SK-N-SH treated with all-trans-retinoic acid at 6 μM for 48 hours (cell line): ENCODE measurements around the gene COLGALT1.

Source experiments
- ARNTL ChIP-seq: fragments of 450-650 bp; formaldehyde crosslinking; IDR thresholded peaks from 2 replicates; pipeline ENCODE4 v1.5.0; 2020; ENCODE audit warnings: low read depth, mild to moderate bottlenecking, moderate library complexity, borderline replicate concordance
- CSDC2 ChIP-seq: fragments of 250-450 bp; sonication (Bioruptor Pico); IDR thresholded peaks from 2 replicates; pipeline ENCODE4 v1.5.0; 2020; ENCODE audit warnings: mild to moderate bottlenecking, moderate library complexity
- GLIS3 ChIP-seq: fragments of 250-450 bp; sonication (Bioruptor Pico); IDR thresholded peaks from 2 replicates; pipeline ENCODE4 v1.5.0; 2020; ENCODE audit warnings: mild to moderate bottlenecking, moderate library complexity
- ISL1 ChIP-seq: fragments of 250-450 bp; sonication (Bioruptor Pico); IDR thresholded peaks from 2 replicates; pipeline ENCODE4 v2.1.2; 2022; ENCODE audit warnings: mild to moderate bottlenecking, moderate library complexity
- PPARA ChIP-seq: fragments of 250-450 bp; sonication (Bioruptor Pico); IDR thresholded peaks from 2 replicates; pipeline ENCODE4 v1.5.0; 2020; ENCODE audit warnings: mild to moderate bottlenecking, borderline replicate concordance
- RARB ChIP-seq: fragments of 250-450 bp; sonication (Bioruptor Pico); IDR thresholded peaks from 2 replicates; pipeline ENCODE4 v1.8.0; 2021; ENCODE audit warnings: mild to moderate bottlenecking, moderate library complexity
- SNAI2 ChIP-seq: fragments of 250-450 bp; sonication (Bioruptor Pico); IDR thresholded peaks from 2 replicates; pipeline ENCODE4 v1.5.0; 2020; ENCODE audit warnings: mild to moderate bottlenecking, moderate library complexity
- TCF4 ChIP-seq: fragments of 250-450 bp; sonication (Bioruptor Pico); IDR thresholded peaks from 2 replicates; pipeline ENCODE4 v1.8.0; 2021; ENCODE audit warnings: mild to moderate bottlenecking, moderate library complexity, borderline replicate concordance
- ZFP3 ChIP-seq: fragments of 250-450 bp; sonication (Bioruptor Pico); IDR thresholded peaks from 2 replicates; pipeline ENCODE4 v1.5.0; 2020; ENCODE audit warnings: mild to moderate bottlenecking, moderate library complexity
- TF ChIP-seq, protein P1 (sequence below): fragments of 250-450 bp; sonication (Bioruptor Pico); IDR thresholded peaks from 2 replicates; pipeline ENCODE4 v1.8.0; 2020; ENCODE audit warnings: mild to moderate bottlenecking, moderate library complexity, borderline replicate concordance
- TF ChIP-seq, protein P2 (sequence below): fragments of 250-450 bp; sonication (Bioruptor Pico); IDR thresholded peaks from 2 replicates; pipeline ENCODE4 v1.8.0; 2021; ENCODE audit warnings: low read depth, mild to moderate bottlenecking, moderate library complexity, borderline replicate concordance
- TF ChIP-seq, protein P3 (sequence below): fragments of 250-450 bp; sonication (Bioruptor Pico); IDR thresholded peaks from 2 replicates; pipeline ENCODE4 v1.5.1; 2021; ENCODE audit warnings: mild to moderate bottlenecking, moderate library complexity

DNA sequence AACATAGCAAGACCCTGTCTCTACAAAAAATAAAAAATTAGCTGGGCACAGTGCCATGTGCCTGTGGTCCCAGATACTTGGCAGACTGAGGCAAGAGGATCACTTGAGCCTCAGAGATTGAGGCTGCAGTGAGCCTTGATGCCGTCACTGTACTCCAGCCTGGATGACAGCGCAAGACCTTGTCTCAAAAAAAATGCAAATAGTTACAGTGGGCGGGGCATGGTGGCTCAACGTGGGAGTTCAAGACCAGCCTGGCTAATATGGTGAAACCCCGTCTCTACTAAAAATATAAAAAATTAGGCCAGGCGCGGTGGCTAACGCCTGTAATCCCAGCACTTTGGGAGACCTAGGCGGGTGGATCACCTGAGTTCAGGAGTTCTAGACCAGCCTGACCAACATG, 35.5 kb upstream of the COLGALT1 start:
- TF ChIP-seq, protein P1, sequence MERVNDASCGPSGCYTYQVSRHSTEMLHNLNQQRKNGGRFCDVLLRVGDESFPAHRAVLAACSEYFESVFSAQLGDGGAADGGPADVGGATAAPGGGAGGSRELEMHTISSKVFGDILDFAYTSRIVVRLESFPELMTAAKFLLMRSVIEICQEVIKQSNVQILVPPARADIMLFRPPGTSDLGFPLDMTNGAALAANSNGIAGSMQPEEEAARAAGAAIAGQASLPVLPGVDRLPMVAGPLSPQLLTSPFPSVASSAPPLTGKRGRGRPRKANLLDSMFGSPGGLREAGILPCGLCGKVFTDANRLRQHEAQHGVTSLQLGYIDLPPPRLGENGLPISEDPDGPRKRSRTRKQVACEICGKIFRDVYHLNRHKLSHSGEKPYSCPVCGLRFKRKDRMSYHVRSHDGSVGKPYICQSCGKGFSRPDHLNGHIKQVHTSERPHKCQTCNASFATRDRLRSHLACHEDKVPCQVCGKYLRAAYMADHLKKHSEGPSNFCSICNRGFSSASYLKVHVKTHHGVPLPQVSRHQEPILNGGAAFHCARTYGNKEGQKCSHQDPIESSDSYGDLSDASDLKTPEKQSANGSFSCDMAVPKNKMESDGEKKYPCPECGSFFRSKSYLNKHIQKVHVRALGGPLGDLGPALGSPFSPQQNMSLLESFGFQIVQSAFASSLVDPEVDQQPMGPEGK (CRISPR knock-in tag) = no peak
- TF ChIP-seq ZFP3 (CRISPR knock-in tag) (no peak), RARB (no peak), PPARA (no peak), GLIS3 (CRISPR knock-in tag) (no peak), SNAI2 (CRISPR knock-in tag) (no peak), ISL1 (no peak), CSDC2 (CRISPR knock-in tag) (no peak), ARNTL (no peak), TCF4 (no peak)
- TF ChIP-seq, protein P2, sequence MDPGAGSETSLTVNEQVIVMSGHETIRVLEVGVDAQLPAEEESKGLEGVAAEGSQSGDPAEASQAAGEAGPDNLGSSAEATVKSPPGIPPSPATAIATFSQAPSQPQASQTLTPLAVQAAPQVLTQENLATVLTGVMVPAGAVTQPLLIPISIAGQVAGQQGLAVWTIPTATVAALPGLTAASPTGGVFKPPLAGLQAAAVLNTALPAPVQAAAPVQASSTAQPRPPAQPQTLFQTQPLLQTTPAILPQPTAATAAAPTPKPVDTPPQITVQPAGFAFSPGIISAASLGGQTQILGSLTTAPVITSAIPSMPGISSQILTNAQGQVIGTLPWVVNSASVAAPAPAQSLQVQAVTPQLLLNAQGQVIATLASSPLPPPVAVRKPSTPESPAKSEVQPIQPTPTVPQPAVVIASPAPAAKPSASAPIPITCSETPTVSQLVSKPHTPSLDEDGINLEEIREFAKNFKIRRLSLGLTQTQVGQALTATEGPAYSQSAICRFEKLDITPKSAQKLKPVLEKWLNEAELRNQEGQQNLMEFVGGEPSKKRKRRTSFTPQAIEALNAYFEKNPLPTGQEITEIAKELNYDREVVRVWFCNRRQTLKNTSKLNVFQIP (CRISPR knock-in tag) = no peak
- TF ChIP-seq, protein P3, sequence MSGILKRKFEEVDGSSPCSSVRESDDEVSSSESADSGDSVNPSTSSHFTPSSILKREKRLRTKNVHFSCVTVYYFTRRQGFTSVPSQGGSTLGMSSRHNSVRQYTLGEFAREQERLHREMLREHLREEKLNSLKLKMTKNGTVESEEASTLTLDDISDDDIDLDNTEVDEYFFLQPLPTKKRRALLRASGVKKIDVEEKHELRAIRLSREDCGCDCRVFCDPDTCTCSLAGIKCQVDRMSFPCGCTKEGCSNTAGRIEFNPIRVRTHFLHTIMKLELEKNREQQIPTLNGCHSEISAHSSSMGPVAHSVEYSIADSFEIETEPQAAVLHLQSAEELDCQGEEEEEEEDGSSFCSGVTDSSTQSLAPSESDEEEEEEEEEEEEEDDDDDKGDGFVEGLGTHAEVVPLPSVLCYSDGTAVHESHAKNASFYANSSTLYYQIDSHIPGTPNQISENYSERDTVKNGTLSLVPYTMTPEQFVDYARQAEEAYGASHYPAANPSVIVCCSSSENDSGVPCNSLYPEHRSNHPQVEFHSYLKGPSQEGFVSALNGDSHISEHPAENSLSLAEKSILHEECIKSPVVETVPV (CRISPR knock-in tag) = no peak
